NCI-H446 (cell line): Measurements from ENCODE around the gene DPH7.
"Not testable (repeated sequence)": the region's sequence is repeated elsewhere in the genome, so short reads cannot be mapped to it uniquely, and the experiment has no call there.

Experiments
- DNase-seq, 2 experiments: peaks; one replicate each; lab custom pipeline; 2025; lab: John Stamatoyannopoulos, UW

Gene DPH7

GRCh38 chr9:137518661-137519459 lies 59.9 kb downstream of the DPH7 start:
- DNase-seq, result not testable (repeated sequence)

GRCh38 chr9:137516144-137516917 lies 62.4 kb downstream of the DPH7 start:
- no peak for DNase-seq

GRCh38 chr9:137515338-137515724 lies 63.4 kb downstream of the DPH7 start:
- no peak for DNase-seq

GRCh38 chr9:137514691-137515337 lies 63.9 kb downstream of the DPH7 start:
- DNase-seq, result no peak

GRCh38 chr9:137513801-137514570 lies 64.7 kb downstream of the DPH7 start:
- not testable (repeated sequence) for DNase-seq

- not testable (repeated sequence) for DNase-seq
Observed at GRCh38 chr9:137513136-137513535, 65.6 kb downstream of the DPH7 start.

- no peak for DNase-seq
Observed at GRCh38 chr9:137511758-137512463, 66.8 kb downstream of the DPH7 start.

- not testable (repeated sequence) for DNase-seq
Observed at GRCh38 chr9:137511126-137511525, 67.6 kb downstream of the DPH7 start.

- no peak for DNase-seq
Observed at GRCh38 chr9:137509198-137509597, 69.5 kb downstream of the DPH7 start.

GRCh38 chr9:137506702-137507171 lies 72.0 kb downstream of the DPH7 start:
- DNase-seq, result no peak

- DNase-seq, result no peak
Observed at GRCh38 chr9:137506274-137506673, 72.5 kb downstream of the DPH7 start.

- DNase-seq, result no peak
Observed at GRCh38 chr9:137505421-137506140, 73.1 kb downstream of the DPH7 start.
